Inflammatory macrophage treated with lipopolysaccharide for 4 hours (primary cell): ENCODE data around the gene ACTN2.

Source experiments
- DNase-seq: peaks from one replicate; pipeline ENCODE4 v3.0.0-alpha.2; 2020

ACTN2 gene

GRCh38 chr1:236744533-236744932 lies 58.2 kb downstream of the ACTN2 start:
- no peak for DNase-seq

- no peak for DNase-seq
Observed at GRCh38 chr1:236746785-236747184, 60.5 kb downstream of the ACTN2 start.

GRCh38 chr1:236747311-236747985 lies 61.1 kb downstream of the ACTN2 start:
- DNase-seq, result no peak

DNA sequence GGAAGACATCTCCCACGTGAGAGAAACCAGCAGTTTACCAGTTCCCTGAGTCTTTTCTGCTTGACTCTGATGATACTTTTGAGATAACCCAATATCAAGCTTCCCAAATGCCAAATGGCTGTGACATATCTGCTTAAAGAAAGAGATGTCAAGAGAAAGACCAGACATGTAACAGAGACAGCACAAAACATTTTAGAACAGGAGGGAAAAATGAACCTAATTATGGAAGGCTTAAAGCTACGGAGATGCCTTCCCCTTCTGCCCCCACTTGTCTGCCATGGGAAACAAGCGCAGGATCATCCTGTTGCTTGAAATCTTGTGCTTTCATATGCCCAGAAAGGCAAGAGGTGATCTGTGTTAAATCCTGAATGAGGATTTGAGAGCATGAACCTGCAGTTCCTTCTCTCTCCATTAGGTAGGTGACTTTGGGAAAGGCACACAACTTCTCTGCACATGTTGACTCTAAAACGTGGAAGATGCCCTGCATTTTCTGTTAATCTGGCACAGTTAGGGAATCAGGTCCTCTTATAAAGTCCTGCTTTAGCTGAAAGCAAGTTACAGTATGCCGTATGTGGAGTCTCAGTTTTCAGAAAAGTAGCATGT lies 62.1 kb downstream of the ACTN2 start:
- no peak for DNase-seq

GRCh38 chr1:236750928-236751327 lies 64.6 kb downstream of the ACTN2 start:
- no peak for DNase-seq

DNA sequence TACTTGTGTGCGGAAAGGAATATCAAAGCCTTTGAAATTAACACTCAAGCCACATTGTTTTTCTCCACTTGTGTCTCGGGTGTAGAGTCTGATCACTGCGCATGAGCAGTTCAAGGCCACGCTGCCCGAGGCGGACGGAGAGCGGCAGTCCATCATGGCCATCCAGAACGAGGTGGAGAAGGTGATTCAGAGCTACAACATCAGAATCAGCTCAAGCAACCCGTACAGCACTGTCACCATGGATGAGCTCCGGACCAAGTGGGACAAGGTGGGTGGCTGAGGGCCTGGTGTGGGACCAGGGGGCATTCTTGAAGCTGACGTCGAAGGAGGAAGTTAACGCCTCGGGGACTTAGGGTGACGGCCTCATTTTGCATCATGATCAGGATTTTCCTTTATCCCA lies 65.1 kb downstream of the ACTN2 start:
- DNase-seq, result no peak

- no peak for DNase-seq
Observed at GRCh38 chr1:236751935-236752334, 65.6 kb downstream of the ACTN2 start.

- DNase-seq, result no peak
Observed at GRCh38 chr1:236753516-236753915, 67.2 kb downstream of the ACTN2 start.

DNA sequence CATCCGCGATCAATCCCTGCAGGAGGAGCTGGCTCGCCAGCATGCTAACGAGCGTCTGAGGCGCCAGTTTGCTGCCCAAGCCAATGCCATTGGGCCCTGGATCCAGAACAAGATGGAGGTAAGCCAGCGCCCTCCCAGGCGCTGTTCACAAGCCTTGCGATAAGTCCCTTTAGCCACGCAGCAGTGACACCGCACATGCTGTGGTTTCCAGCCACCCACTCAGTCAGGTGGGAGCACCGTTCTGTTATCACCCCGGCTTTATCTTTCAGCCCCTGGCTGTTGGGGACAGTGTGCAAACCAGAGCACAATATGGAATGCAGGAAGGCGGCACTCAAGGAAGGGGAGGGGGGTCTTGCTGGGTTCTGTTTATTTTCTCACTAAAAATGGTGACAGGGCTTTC lies 67.7 kb downstream of the ACTN2 start:
- no peak for DNase-seq

- DNase-seq, result no peak
Observed at GRCh38 chr1:236754525-236755210, 68.4 kb downstream of the ACTN2 start.

- DNase-seq, result no peak
Observed at GRCh38 chr1:236757640-236758039, 71.3 kb downstream of the ACTN2 start.

DNA sequence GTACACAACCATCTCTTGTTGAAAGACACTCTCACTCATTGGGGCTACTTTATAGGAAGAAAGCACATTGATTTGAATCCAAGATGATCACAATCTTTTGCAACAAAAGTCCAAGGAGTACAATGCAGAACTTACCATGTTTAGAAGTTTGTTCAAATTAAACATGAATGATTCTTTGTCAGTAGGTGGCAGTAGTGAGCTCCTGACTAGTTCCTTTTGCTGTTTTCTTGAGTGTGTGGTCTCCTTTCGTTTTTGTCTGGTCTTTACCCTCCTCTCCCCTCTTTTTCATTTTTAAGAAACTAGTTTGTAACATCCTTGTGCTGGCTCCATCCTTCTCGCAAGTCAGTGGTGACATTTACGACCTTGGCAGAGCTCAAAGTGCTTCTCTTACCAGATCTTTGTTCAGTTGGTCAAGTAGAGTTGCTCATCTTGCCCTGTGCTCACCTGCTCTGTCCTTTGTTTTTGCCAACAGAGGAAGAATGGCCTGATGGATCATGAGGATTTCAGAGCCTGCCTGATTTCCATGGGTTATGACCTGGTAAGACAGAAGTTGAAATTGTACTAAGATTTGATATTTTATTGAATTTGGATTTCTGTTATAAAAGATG lies 73.1 kb downstream of the ACTN2 start:
- peak; percentile 54 for DNase-seq

DNA sequence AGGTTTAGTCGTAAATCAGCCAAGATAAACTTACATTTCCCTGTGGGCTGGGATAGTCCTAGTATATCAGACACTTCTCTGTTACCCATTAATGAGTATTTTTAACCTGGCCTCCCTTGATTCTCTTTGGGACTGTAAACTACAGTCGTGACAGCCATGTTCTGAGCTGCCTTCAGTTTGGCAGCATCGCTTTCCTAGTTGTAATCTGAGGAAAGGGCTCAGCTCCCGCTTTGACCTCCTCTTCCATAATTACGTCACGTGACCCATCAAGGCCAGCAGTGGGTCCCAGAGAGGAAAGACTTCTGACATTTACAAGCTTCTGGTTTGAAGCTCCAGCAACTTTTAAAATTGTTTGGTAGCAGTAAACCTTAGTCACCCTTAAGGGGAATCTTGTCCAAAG lies 74.2 kb downstream of the ACTN2 start:
- no peak for DNase-seq

DNA sequence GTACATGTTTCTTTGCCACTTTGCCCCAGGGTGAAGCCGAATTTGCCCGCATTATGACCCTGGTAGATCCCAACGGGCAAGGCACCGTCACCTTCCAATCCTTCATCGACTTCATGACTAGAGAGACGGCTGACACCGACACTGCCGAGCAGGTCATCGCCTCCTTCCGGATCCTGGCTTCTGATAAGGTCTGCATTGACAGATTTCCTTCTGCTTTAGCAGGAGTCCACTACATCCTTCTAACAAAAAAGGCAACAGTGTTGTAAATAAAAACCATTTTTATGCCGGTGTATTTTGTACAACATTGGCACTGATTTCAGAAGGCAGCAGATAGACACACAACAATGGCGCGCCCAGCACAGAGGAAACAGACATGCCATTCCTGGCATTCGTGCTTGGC lies 74.7 kb downstream of the ACTN2 start:
- no peak for DNase-seq

GRCh38 chr1:236761397-236762132 lies 75.3 kb downstream of the ACTN2 start:
- DNase-seq, result no peak

DNA sequence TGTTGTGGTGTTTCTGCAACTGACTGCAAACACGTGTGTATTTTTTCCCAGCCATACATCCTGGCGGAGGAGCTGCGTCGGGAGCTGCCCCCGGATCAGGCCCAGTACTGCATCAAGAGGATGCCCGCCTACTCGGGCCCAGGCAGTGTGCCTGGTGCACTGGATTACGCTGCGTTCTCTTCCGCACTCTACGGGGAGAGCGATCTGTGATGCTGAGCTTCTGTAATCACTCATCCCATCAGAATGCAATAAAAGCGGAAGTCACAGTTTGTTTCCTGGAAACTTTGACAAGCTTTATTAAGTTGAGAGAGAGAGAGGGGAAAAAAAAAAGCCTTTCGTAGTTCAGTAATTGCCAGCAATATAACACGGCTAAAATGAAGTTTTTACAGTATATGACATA lies 76.1 kb downstream of the ACTN2 start:
- DNase-seq, result peak; percentile 59

DNA sequence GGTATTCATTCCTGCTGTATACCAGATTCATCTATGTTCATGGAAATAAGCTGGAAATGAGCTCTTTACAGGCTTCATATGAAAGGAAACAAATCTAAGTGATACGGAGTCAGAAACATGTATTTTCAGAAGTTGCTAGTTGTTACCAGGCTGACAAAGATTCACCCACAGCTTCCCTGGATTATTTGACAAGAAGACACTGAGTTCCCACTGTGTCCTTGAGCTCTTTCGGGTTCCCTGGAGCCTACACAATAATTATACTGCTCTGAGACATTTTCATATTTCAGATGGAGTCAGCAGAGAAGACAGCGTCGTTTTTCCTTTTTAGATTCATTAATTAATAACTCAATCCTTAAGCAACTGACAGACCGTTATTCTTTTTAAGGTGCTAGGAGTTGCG lies 79.5 kb downstream of the ACTN2 start:
- no peak for DNase-seq

- DNase-seq, result no peak
Observed at GRCh38 chr1:236766506-236766905, 80.2 kb downstream of the ACTN2 start.

- DNase-seq, result no peak
Observed at GRCh38 chr1:236767276-236767675, 81.0 kb downstream of the ACTN2 start.

GRCh38 chr1:236768601-236769000 lies 82.3 kb downstream of the ACTN2 start:
- DNase-seq, result no peak

DNA sequence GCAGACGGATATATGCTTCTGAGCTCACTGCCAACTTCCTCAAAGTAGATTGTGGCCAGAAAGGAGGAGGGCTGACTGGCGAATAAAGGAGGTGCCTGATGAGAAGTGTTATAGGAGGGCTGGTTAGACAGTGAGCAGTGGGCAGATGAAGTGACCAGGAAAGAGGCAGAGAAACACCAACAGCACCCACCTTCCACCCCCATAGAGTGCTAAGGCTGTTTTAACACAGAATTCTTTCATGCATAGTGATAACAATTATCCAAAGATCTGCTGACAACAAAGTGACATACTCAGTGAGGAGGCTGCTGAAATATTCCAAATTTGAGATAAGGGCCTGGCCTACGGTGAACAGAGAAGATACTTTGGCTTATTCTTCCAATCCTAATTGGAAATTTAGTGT lies 87.6 kb downstream of the ACTN2 start:
- DNase-seq, result no peak

GRCh38 chr1:236774926-236775325 lies 88.6 kb downstream of the ACTN2 start:
- no peak for DNase-seq

DNA sequence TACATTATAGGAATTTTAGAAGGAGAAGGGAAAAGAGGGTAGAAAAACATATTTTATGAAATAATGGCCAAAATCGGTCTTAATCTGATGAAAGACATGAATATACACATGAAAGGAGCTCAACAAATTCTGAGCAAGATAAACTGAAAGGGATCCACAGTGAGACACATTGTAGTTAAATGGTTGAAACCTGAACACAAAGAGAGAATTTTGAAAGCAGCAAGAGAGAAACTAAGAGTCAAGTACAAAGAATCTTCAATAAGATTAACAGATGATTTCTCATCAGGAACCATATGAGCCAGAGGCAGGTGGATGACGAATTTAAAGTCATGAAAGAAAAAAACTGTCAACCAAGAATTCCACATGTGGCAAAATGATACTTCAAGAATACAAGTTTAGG lies 93.0 kb downstream of the ACTN2 start:
- no peak for DNase-seq
